Thyroid gland (tissue), 4 donors: ENCODE data around the gene MDFI.

Experiments used
- POLR2A ChIP-seq, 2 donors: fragments of 450-650 bp; IDR thresholded peaks; one replicate each; pipeline ENCODE4 v1.6.1; 2017; ENCODE audit warnings: antibody characterized with exemption in 2 of 2, mild to moderate bottlenecking in 2 of 2, moderate library complexity in 1 of 2
- TF ChIP-seq, protein P1 (sequence below), 6 experiments: fragments of 200-600 bp in 3 of 6; fragments of 450-650 bp in 3 of 6; sonication (generic) in 3 of 6; IDR thresholded peaks; one replicate each; pipeline ENCODE4 v1.5.1; 2016 to 2019; ENCODE audit warnings: antibody characterized with exemption in 6 of 6, mild to moderate bottlenecking in 2 of 6, inconsistent platforms in 1 of 6, moderate library complexity in 1 of 6

DNA sequence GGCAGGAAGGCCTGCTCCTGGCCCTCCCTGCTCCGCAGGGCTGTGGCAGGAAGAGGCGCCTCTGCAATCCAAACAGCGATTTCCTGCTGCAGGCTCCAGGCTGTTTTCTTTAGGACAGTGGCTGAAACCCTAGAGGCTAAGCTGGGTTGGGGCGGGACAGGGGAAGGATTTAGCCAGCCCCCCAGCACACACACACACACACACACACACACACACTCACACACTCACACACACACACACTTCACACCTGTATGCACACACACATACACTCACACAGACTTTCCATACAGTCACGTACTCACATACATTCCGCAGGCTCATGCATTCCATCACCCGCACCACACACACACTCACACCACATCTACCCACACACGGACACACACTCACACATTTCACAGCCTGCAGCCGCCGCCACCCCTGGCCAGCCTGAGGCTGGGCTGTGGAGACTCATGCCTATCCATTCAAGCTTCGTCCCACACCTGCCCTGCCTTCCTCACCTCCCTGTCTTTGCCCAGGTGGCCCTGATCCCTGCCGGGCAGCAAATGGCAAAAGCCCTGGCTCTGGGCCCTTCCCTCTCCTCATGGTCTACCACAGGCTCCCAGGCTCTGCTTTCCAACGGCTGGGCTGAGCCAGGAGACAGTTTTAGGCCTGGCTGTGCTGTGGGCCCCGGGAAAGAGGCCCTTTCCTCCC lies 17.9 kb downstream of the MDFI start:
- TF ChIP-seq, protein P1, sequence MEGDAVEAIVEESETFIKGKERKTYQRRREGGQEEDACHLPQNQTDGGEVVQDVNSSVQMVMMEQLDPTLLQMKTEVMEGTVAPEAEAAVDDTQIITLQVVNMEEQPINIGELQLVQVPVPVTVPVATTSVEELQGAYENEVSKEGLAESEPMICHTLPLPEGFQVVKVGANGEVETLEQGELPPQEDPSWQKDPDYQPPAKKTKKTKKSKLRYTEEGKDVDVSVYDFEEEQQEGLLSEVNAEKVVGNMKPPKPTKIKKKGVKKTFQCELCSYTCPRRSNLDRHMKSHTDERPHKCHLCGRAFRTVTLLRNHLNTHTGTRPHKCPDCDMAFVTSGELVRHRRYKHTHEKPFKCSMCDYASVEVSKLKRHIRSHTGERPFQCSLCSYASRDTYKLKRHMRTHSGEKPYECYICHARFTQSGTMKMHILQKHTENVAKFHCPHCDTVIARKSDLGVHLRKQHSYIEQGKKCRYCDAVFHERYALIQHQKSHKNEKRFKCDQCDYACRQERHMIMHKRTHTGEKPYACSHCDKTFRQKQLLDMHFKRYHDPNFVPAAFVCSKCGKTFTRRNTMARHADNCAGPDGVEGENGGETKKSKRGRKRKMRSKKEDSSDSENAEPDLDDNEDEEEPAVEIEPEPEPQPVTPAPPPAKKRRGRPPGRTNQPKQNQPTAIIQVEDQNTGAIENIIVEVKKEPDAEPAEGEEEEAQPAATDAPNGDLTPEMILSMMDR (IDR thresholded peaks at IDR 0.05), result no peak
- TF ChIP-seq POLR2A (IDR thresholded peaks at IDR 0.05), result no peak
